Astrocyte (in vitro differentiated cells and primary cell): ENCODE results near the gene COL5A3. TPM values are rescaled to one million over a fixed set of nuclear protein-coding genes. Genes with fewer than 3 reads are reported as not detected.

Experiments
- DNase-seq: peaks from one replicate; pipeline ENCODE4 v3.0.0-alpha.2; 2010; ENCODE audit warnings: low read depth
- FAIRE-seq: peaks from 2 replicates; lab custom pipeline; 2011; peaks lifted over from hg19 to GRCh38; lab: Jason Lieb, UNC
- H2AFZ ChIP-seq: 2 replicates; pipeline ENCODE4 v1.6.0; 2012; ENCODE audit warnings: low read depth, low read length, inconsistent platforms
- H3K27ac ChIP-seq: 2 replicates; pipeline ENCODE4 v1.5.1; 2011; ENCODE audit warnings: low read depth, low read length, inconsistent platforms
- H3K27me3 ChIP-seq: 2 replicates; pipeline ENCODE4 v1.6.0; 2011; ENCODE audit warnings: low read length, inconsistent platforms; ENCODE audit not compliant: insufficient read depth
- H3K36me3 ChIP-seq: 2 replicates; pipeline ENCODE4 v1.5.1; 2011; ENCODE audit warnings: low read length, inconsistent platforms; ENCODE audit not compliant: insufficient read depth
- H3K4me1 ChIP-seq: 2 replicates; pipeline ENCODE4 v1.5.1; 2011; ENCODE audit warnings: low read length, inconsistent platforms; ENCODE audit not compliant: insufficient read depth
- H3K4me2 ChIP-seq: 2 replicates; pipeline ENCODE4 v1.6.0; 2012; ENCODE audit warnings: low read length, inconsistent platforms
- H3K4me3 ChIP-seq: 2 replicates; pipeline ENCODE4 v1.5.1; 2011; ENCODE audit warnings: low read depth, mild to moderate bottlenecking, low read length, inconsistent platforms; ENCODE audit not compliant: insufficient read depth
- H3K79me2 ChIP-seq: 2 replicates; pipeline ENCODE4 v1.6.0; 2012; ENCODE audit warnings: mild to moderate bottlenecking, low read length, inconsistent platforms; ENCODE audit not compliant: insufficient read depth
- H3K9ac ChIP-seq: 2 replicates; pipeline ENCODE4 v1.6.0; 2012; ENCODE audit warnings: mild to moderate bottlenecking, low read length, inconsistent platforms
- H3K9me3 ChIP-seq: 2 replicates; pipeline ENCODE4 v1.5.1; 2012; ENCODE audit warnings: low read depth, mild to moderate bottlenecking, low read length, inconsistent platforms; ENCODE audit not compliant: insufficient read depth
- H4K20me1 ChIP-seq: 2 replicates; pipeline ENCODE4 v1.6.0; 2012; ENCODE audit warnings: low read length, inconsistent platforms; ENCODE audit not compliant: insufficient read depth
- H3K27ac Mint-ChIP-seq: one replicate; pipeline ENCODE4 v1.8.0; 2021; ENCODE audit warnings: mild to moderate bottlenecking, mixed read lengths; ENCODE audit not compliant: unreplicated experiment
- H3K27me3 Mint-ChIP-seq: one replicate; pipeline ENCODE4 v1.8.0; 2021; ENCODE audit warnings: low read depth, mixed read lengths; ENCODE audit not compliant: unreplicated experiment
- H3K36me3 Mint-ChIP-seq: one replicate; pipeline ENCODE4 v1.8.0; 2021; ENCODE audit warnings: low read depth, mixed read lengths; ENCODE audit not compliant: unreplicated experiment
- H3K4me1 Mint-ChIP-seq: one replicate; pipeline ENCODE4 v1.8.0; 2021; ENCODE audit warnings: low read depth, mixed read lengths; ENCODE audit not compliant: unreplicated experiment
- H3K4me3 Mint-ChIP-seq: one replicate; pipeline ENCODE4 v1.8.0; 2021; ENCODE audit warnings: mild to moderate bottlenecking, moderate library complexity, mixed read lengths; ENCODE audit not compliant: unreplicated experiment
- H3K9me3 Mint-ChIP-seq: one replicate; pipeline ENCODE4 v1.8.0; 2021; ENCODE audit warnings: mild to moderate bottlenecking, mixed read lengths; ENCODE audit not compliant: unreplicated experiment
- EZH2 ChIP-seq: IDR thresholded peaks from 2 replicates; pipeline ENCODE4 v1.6.1; 2012; ENCODE audit warnings: mild to moderate bottlenecking, low read length, inconsistent platforms; ENCODE audit not compliant: insufficient read depth
- total RNA-seq: library from RNA; stranded (reverse); gene quantifications from 2 replicates; pipeline ENCODE4 v1.2.1, GENCODE V29; 2021
- TF ChIP-seq, protein P1 (sequence below): IDR thresholded peaks from 2 replicates; pipeline ENCODE4 v1.5.1; 2011; ENCODE audit warnings: low read depth, mild to moderate bottlenecking, inconsistent platforms, low read length, moderate library complexity; ENCODE audit not compliant: insufficient read depth

Gene COL5A3
- total RNA-seq, 1 donor from 2014 or later, result 22.2 TPM

DNA sequence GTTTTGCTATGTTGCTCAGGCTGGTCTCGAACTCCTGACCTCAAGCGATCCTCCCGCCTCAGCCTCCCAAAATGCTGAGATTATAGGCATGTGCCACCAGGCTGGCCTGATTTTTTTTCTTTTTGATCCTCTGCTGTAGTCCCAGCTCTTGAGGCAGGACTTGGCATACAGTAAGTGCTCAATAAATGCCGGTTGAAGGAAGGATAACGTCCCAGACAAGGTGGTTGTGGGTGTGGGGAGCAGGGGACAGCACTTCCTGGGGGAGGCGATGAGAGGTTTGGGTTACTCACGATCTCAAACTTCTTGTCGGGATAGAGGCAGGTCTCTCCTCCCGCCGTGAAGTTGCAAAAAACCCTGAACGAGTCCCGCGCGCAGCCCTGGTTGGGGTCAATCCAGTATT lies 44.3 kb downstream of the COL5A3 start:
- no peak overlapping the region for H2AFZ ChIP-seq
- H3K4me3 Mint-ChIP-seq, result no peak overlapping the region

DNA sequence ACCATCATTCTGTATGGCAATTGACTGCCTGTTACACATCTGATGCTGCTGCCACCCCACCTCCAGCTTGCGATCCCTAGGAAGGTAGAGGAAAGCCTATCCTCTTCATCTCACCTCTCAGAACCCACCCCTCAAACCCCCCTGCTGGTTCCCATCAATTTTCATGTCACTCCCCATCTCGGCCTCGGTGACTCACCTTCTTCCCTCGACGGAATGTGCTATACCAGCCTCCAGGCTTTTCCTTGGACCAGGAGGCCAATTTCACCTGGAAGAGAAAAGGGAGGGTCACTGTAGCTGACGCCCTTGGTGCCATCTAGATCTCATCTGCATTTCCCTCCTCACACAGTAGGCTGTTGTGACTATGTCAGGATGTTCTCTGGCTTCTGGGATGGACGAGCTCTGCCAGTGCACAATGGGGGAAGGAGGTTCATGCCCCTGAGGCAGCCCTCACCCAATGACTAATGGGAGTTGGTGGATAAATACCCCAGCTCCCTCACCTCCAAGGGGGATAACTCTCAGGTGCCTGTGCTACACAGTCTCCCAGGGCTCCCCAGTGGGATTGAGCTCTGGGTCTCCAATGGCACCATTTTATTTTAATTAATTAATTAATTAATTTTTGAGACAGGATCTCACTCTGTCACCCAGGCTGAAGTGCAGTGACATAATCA lies 47.5 kb downstream of the COL5A3 start:
- no peaks in the 10 kb centered on the region for H3K79me2 ChIP-seq

More for the DNA sequence above, 44.3 kb downstream of the COL5A3 start:
- Histone ChIP-seq H4K20me1 (no peaks in the 10 kb centered on the region), H3K4me1 (no peaks in the 10 kb centered on the region), H3K79me2 (no peaks in the 10 kb centered on the region), H3K36me3 (no peaks in the 10 kb centered on the region), H3K27ac (no peak overlapping the region), H3K27me3 (peaks cover 7% of the 10 kb centered on the region), H3K9me3 (no peaks in the 10 kb centered on the region), H3K4me2 (no peak overlapping the region), H3K9ac (no peak overlapping the region), H3K4me3 (no peak overlapping the region)
- DNase-seq, result no peak
- Mint-ChIP-seq H3K27me3 (peaks cover 30% of the 10 kb centered on the region), H3K27ac (peak overlapping the region; percentile 26), H3K4me1 (no peaks in the 10 kb centered on the region), H3K9me3 (peaks cover 4% of the 10 kb centered on the region), H3K36me3 (peaks cover 18% of the 10 kb centered on the region)
- TF ChIP-seq EZH2, result no peak
- TF ChIP-seq, protein P1, sequence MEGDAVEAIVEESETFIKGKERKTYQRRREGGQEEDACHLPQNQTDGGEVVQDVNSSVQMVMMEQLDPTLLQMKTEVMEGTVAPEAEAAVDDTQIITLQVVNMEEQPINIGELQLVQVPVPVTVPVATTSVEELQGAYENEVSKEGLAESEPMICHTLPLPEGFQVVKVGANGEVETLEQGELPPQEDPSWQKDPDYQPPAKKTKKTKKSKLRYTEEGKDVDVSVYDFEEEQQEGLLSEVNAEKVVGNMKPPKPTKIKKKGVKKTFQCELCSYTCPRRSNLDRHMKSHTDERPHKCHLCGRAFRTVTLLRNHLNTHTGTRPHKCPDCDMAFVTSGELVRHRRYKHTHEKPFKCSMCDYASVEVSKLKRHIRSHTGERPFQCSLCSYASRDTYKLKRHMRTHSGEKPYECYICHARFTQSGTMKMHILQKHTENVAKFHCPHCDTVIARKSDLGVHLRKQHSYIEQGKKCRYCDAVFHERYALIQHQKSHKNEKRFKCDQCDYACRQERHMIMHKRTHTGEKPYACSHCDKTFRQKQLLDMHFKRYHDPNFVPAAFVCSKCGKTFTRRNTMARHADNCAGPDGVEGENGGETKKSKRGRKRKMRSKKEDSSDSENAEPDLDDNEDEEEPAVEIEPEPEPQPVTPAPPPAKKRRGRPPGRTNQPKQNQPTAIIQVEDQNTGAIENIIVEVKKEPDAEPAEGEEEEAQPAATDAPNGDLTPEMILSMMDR, result no peak
- no peak for FAIRE-seq

More for the DNA sequence above, 47.5 kb downstream of the COL5A3 start:
- Histone ChIP-seq H3K9ac (no peak overlapping the region), H3K4me1 (peaks cover 4% of the 10 kb centered on the region), H4K20me1 (no peaks in the 10 kb centered on the region), H3K27ac (no peak overlapping the region), H3K36me3 (no peaks in the 10 kb centered on the region), H3K4me3 (no peak overlapping the region), H3K9me3 (no peaks in the 10 kb centered on the region), H3K4me2 (no peak overlapping the region), H3K27me3 (peaks cover 7% of the 10 kb centered on the region), H2AFZ (no peak overlapping the region)
- no peak for FAIRE-seq
- Mint-ChIP-seq H3K9me3 (no peaks in the 10 kb centered on the region), H3K4me3 (no peak overlapping the region), H3K27ac (no peak overlapping the region), H3K27me3 (peaks cover 17% of the 10 kb centered on the region), H3K4me1 (peaks cover 4% of the 10 kb centered on the region), H3K36me3 (peaks cover 11% of the 10 kb centered on the region)
- TF ChIP-seq EZH2, result no peak
- TF ChIP-seq, protein P1, result no peak
- no peak for DNase-seq
